HUDEP-2 (cell line): ENCODE results near the gene SERPINA3.
"Not testable (repeated sequence)": the region's sequence is repeated elsewhere in the genome, so short reads cannot be mapped to it uniquely, and the experiment has no call there.

Experiments
- DNase-seq, 76 experiments: peaks; one replicate each; lab custom pipeline; 2025; ENCODE audit not compliant: unreplicated experiment in 76 of 76; lab: John Stamatoyannopoulos, UW

The SERPINA3 gene

DNA sequence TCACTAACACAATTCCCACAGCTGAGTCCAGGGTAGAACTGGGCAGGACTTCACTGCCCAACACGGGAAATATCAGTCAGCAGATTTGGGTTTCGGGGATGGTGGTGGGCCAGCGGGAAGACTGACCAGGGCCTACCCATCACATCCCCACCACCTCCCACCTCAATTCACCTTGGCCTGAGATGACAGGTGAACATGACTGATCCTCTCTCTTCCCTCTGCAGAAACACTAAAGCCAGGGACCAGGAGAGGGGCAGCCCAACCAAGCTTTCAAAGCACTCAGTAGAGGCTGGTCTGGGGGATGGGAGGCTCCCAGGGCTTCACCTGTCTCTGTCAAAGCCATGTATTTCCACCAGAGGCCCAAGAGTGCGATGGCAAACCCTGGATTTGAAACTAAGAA, 28.6 kb upstream of the SERPINA3 start:
- DNase-seq, result no peak

DNA sequence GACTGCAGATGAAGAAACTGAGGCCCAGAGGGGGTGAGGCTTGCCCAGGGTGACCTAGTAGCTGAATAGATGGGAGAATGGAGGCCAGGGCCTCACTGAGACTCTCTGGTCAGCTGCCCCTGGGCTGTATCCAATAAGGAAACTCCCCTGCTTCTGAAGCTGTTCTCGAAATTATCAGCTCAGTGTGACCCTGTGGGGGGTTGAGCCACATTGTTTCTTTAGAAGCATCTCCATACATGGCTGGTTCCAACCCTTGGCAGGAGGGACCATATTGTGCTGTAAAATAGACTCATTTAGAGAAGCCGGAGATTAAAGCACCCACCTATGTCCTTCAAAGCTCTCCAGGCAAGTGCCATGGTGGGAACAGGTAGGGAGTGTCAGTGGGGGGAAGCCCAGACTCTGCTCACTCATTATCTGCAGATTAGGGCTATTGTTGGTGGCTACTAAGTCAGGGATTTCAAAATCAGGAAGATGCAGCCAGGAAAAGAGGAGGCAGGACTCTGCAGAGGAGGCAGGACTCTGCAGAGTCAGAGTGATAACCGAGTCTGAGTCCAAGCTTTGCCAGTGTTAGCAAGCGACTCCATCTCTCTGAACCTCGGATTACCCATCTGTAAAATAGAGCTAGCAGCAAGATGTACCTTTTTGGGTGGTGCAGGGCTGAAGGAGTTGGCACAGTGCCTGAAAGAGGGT, 27.5 kb upstream of the SERPINA3 start:
- no peak for DNase-seq

DNA sequence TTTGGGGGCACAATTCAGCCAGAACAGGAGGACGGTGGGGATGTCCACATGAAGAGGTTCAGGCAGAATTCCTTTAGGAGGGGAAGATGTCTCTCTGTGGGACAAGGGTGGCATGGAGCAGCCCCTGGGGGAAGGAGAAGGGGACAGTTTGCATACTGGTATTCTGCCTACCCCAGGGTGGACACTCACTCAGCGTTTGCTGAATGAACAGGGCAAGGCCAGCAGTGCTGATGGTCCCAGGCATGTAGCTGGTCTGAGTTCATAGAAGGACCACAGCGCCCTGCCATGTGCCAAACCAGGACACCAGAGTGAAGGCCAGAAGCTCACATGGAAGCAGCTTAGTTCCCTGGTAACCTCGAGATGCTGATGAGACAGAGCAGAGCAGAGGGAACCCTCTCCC, 25.6 kb upstream of the SERPINA3 start:
- DNase-seq, result no peak

DNA sequence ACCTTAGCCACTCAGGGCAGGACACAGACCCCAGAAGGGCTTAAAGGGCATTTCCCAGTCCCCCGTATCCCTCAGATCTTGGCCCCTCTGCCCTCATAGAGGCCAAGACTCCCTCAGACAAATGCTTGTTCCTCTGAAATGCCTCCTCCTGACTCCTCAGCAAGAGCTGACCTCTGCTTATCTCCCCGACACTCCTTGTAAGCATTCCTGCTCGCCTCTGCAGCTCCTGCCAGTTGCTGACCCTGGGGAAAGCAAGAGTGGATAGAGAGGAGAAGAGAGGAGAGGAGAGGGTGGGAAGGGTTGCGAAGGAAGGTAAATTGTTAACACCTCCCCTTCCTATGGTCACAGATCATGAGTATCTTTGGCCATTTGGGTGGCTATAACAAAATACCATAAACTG, 23.9 kb upstream of the SERPINA3 start:
- no peak for DNase-seq

DNA sequence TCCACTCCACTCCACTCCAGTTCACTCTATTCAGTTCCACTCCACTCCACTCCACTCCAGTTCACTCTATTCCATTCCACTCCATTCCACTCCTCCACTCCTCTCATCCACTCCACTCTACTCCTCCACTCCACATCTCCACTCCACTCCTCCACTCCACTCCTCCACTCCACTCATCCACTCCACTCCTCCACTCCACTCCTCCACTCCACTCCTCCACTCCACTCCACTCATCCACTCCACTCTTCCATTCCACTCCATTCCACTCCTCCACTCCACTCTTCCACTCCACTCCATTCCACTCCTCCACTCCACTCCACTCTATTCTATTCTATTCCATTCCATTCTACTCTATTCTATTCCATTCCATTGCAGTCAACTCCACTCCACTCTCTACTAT, 21.1 kb upstream of the SERPINA3 start:
- DNase-seq, result no peak

DNA sequence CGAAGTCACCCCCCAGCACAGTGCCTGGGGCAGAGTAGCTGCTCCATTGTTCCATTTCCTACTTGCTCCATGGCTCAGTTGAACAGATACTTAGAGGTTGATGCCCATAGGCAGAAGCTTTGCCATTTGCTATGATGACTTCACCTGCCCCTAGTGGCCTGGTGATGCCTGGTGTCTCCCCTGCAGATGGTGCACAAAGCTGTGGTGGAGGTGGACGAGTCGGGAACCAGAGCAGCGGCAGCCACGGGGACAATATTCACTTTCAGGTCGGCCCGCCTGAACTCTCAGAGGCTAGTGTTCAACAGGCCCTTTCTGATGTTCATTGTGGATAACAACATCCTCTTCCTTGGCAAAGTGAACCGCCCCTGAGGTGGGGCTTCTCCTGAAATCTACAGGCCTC, 20.3 kb upstream of the SERPINA3 start:
- DNase-seq, result no peak

DNA sequence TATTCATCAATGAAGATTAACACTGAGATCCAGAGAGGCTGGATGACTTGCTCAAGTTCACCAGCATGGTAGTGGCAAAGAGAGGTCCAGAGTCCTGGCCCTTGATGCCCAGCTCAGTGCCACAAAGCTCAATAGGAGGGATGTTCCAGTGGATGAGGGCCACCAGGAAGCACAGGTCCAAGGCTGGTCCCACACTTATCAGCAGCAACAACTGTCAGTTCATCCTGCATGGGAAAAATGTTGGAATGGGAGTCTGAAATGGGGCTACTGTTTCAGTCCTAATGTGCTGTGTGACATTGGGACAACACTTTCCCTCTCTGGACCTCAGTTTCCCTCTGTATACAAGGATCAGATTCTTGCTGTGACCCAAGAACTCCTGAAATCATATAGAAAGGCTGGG, 19.7 kb upstream of the SERPINA3 start:
- no peak for DNase-seq

DNA sequence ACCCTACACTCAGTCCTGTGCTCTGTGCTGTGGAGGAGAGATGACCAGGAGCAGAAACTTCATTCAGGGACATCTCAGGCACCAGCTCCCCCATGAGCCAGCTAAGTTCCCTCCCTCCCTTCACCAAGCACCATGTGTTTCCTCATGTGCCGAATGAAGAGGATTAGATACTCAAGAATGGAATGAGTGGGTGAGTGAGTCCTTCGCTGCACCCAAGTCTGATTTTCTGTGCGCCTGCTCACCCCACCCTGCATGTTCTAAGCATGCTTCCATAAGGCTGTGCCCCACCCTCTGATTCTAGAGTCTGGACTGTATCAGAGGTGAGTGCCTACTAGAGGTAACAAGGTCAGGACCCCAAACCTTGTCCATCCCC, 18.8 kb upstream of the SERPINA3 start:
- no peak for DNase-seq

DNA sequence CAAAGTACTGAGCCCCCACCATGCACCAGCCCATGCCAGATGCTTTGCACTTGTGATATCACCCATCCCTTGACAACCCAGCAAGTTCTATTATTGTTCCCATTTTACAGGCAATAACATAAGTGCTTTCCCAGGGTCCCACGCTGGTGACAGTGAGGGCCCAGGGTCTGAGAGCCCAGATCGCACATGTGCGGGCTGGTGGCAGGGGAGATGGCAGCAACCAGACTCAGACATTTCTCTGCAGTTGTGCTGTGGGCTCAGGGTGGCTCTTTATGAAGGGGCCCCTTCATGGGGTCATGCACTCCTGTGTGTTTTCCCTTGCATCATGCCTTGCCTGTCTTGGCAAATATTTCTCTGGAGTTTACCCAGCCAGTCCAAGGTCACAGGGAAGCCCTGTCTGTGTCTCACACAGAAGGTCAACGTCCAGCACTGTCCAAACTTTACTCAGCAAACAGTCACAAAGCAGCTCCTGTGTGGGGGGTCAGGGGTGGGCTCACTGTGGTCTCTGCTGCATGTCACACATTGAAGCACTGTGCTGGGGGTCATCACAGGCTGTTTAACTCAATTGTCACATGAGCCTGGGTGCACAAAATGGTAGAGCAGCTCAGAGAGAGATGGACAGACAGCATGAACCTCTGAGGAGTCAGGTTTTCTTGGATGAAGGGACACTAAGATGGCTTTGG, 18.3 kb upstream of the SERPINA3 start:
- DNase-seq, result no peak

DNA sequence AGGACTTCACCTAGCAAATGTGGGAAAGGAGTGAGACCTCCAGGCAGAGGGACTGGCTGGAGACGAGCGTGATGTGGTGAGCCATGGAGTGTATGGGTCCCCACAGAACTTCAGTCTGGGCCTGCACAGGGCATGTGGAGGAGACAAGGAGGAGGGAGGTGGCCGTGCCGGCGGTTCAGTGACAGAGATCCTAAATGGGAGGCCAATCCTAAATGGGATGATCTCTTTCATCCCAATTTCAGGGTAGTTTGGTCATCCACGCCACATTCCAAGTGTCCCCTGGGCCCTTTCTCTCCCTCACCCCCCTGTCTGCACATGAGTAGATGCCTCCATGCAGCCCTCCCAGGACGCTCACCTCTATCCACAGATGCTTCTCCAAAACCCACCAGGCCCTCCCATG, 17.8 kb upstream of the SERPINA3 start:
- DNase-seq, result no peak

DNA sequence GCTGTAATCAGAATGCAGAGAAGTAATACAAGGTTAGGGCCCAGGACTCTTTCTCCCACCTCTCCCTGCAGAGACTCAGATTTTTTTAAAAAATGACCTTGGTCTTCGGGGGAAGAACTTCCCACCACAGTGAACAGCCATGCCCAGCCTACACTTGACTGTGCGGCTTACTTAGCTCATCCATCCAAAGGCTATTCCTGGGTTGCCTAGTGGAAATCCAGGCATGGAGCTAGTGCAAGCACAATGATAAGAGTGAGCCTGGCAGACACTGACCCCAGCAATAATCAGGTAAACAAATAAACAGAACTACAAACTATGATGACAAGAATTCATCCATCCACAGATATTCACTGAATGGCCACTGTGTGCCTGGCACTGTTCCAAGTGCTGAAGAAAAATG, 16.3 kb upstream of the SERPINA3 start:
- no peak for DNase-seq

DNA sequence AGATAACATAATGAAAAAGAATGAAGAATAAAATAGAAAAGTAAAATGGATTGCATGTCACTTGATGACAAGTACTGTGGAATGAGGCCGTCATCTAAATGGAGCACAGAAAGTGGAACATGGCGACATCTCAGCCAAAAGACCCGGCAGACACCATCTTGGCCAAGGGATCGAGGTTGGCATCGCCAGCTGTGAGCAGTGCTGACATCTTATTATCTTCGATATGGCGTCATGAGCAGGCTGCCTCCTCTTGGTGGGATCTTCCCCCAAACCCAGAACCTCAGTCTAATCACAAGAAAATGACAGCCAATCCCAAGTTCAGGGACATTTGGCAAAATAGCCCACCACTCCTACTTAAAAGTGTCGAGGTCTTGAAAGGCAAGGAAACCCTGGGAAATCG, 15.8 kb upstream of the SERPINA3 start:
- no peak for DNase-seq

DNA sequence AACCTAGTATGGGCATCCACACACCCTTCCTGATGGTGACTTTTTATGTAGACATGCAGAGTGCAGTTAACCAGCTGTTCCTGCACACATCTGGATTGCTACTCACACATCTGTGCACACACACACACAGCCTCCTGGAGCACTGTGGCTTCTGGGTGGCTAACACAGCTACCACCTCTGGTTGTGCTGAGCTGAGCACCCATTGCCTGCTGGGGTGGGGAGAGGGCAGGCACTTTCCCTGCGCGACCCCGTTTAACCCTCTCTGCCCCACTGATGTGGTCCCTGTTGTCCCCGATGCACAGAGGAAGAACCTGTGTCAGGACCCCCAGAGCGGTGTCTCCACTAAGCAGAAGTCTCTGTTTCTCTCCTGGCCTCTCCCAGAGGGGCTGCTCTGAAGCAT, 14.4 kb upstream of the SERPINA3 start:
- DNase-seq, result no peak

DNA sequence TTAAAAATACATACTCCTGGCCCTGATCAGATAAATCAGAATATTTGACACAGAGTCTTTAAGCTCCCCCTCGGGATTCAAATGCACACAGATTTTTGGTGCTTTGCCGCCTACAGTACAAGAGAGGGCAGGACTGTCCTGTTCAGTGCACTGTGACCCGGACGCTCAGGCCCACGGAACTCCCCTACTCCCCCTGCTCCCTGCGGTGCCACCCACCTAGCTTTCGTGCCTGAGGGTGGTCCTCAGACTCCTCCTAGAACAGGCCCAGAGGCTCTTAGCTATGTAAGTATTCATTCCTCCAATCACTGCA, 13.7 kb upstream of the SERPINA3 start:
- DNase-seq, result no peak

DNA sequence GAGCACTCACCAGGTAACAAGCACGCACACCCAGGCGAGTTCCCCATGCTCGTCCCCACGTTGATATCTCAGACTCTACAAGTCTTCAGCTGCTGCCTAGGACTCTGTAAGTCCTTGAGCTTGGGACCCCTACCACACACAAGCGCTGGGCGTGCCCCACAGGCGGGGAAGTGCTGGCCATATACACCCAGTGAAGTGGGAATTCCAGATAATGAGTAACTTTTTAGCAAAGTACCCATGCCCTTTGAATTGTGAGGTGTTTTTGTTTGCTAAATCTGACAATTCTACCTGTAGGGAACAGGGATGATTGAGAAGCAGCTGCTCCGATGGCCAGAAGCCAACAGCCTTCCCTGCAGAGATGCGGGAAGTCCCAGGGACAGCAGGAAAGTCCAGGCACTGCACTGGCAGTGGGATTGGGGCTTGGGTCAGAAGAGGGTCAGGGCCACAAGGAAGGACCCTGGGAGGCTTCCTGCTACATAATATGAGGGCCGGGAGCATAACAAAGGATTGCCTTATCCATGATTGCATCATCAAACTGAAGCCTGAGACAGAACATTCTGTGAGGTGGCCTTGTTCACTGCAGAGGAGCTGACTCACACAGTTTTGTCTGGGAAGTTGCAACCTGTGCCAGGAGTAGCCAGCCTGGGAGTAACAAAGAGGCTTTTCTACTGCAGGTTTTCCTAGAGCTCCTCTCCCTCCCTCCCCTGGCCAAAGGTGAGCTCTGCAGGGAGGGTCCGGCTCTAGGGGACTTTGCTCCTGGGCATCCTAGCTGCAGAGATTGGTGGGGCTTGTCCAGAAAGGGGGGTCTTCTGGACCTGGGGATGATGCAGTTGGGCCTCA, 13.2 kb upstream of the SERPINA3 start:
- DNase-seq, result no peak

DNA sequence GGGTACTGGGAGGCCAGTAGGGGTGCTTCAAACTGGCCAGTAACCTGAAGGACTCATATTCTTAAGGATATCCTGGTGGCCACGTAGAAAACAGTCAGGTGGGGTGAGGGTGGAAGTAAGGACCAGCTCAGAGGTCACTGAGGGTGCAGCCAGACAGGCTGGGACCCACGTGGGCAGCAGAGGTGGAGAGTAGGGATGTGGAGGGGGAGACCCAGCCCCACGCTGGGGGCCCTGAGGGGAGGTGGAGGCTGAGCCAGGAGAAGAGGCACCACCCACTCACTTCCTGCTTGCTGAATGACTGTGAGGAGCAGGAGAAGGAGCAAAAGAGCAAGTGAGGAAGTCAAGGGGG, 12.6 kb upstream of the SERPINA3 start:
- no peak for DNase-seq

DNA sequence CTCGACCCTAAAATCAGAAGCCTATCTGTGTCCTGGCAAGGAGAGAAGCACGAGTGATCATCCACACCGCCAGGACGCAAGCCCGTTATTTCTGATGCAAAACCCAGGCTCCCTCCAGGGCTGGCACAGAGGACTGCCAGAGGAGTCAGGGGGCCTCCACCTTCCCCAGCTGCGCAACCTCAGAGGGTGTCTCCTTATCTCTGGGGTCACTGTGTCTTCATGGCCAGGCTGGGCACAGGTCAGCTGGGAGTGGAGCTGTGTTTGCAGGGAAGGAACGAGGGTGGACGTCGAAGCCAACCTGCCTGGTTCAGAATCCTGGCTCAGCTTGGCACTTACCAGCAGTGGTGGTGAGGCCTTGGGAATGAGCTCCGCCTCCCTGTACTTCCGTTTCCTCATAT, 12.0 kb upstream of the SERPINA3 start:
- no peak for DNase-seq

DNA sequence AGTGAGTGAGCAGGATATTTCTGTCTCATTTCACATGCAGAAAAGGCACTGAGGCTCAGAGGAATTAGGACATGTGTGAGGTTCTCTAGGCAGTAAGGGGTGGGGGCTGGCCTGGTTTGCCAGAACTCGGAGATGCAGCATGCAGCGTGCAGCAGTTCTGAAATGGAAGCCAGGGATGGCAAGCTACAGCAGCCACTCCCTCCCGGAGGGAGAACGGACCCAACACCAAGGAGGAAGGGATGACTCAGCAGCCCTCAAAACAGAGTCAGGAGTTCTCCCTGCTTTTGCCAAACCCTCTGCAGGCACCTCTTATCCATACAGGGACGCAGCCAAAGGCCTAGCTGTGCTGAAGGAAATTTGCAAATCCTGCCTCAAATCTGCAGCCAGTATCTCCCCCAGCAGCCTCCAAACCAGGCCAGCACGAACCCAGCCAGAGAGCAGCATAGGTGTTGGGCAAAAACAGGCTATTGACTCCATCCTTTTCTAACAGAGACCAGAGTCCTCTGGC, 10.3 kb upstream of the SERPINA3 start:
- no peak for DNase-seq

DNA sequence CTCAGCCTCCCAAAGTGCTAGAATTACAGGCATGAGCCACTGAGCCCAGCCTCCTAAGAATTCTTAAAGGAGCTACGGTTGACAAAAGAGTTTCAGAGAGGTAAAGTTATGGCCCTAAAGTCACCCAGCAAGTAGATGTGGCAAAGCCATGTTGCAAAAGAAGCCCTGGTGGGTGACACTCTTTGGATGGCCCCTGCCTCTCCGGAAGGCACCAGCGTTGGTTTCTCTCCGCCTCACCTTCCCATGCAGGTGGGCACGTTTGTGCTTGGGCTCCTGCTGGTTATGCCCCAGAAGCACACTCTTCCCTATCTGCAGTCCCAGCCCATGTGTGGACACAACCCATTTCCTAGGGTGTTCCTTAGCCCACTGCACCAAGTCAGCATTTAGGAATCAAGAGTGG, 9.5 kb upstream of the SERPINA3 start:
- no peak for DNase-seq

DNA sequence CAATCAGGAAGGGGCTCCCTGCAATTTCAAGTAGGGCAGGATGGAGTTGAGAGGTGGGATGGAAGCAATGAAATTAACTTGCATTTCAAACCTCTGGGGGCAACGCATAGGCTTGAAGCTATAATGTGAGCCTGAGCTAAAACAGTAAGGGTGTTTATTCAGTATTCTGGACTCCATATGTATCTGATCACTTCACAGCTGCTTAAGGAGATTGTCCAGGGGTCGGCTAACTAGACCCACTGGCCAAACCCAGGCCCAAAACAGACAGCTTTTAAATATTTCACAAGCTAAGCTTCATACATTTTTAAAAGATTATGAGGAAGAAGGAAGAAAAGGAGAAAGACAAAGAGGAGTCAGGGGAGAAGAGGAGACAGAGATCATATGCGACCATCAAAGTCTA, 6.8 kb upstream of the SERPINA3 start:
- no peak for DNase-seq

DNA sequence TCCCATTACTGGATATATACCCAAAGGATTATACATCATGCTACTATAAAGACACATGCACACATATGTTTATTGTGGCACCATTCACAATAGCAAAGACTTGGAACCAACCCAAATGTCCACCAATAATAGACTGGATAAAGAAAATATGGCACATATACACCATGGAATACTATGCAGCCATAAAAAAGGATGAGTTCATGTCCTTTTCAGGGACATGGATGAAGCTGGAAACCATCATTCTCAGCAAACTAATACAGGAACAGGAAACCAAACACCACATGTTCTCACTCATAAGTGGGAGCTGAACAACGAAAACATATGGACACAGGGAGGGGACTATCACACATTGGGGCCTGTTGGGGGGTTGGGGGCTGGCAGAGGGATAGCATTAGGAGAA, 3.2 kb upstream of the SERPINA3 start:
- DNase-seq, result not testable (repeated sequence)

DNA sequence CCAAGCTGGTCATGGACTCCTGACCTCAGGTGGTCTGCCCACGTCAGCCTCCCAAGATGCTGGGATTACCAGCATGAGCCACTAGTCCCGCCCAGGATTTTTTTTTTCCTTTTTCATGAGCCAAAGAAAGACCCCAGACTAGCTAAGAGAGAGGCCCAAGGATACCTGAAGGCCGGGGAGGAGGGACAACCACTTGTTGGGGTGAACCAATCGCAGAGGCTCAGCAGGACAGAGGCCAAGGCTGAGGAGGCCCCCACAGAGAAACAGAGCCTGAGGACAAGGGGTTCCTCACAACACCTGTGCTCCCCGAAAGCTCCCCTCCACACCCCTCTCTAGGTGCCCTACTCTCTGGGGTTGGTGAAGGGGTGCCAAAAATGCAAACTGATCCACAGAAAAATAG, 1.0 kb upstream of the SERPINA3 start:
- DNase-seq, result no peak
